Natural killer cell (primary cell): ENCODE data around the gene CYP2S1. TPM values are rescaled to one million over a fixed set of nuclear protein-coding genes. Genes with fewer than 3 reads are reported as not detected.

Source experiments
- ATAC-seq, 3 donors: fragments of 150-1000 bp in 2 of 3; fragments of 200-7000 bp in 1 of 3; cut with Tn5 transposase; 1 replicate in 1 of 3; 2 replicates in 2 of 3; pipeline ENCODE4 v1.10.0; 2021; ENCODE audit warnings: mild to moderate bottlenecking in 2 of 3, moderate library complexity in 2 of 3
- DNase-seq, 2 donors: peaks; one replicate each; pipeline versions ENCODE4 v3.0.0 to v3.0.0-alpha.2; 2013 to 2021; ENCODE audit warnings: mixed read lengths in 1 of 2
- H3K27ac ChIP-seq: one replicate; pipeline ENCODE4 v1.5.1; 2013; ENCODE audit warnings: mild to moderate bottlenecking, low read length
- H3K27me3 ChIP-seq: one replicate; pipeline ENCODE4 v1.6.1; 2013; ENCODE audit warnings: low read length; ENCODE audit not compliant: control insufficient read depth, insufficient read depth
- H3K36me3 ChIP-seq: one replicate; pipeline ENCODE4 v1.6.1; 2013; ENCODE audit warnings: low read length; ENCODE audit not compliant: control insufficient read depth, insufficient read depth
- H3K4me1 ChIP-seq: one replicate; pipeline ENCODE4 v1.6.1; 2013; ENCODE audit warnings: low read length; ENCODE audit not compliant: control insufficient read depth, insufficient read depth
- H3K4me3 ChIP-seq: one replicate; pipeline ENCODE4 v1.5.1; 2013; ENCODE audit warnings: low read length
- H3K9me3 ChIP-seq: one replicate; pipeline ENCODE4 v1.6.1; 2013; ENCODE audit warnings: low read length; ENCODE audit not compliant: control insufficient read depth, insufficient read depth
- H3K27ac Mint-ChIP-seq, 2 donors: one replicate each; pipeline ENCODE4 v1.8.0; 2022; ENCODE audit warnings: mild to moderate bottlenecking in 2 of 2, mixed read lengths in 2 of 2, moderate library complexity in 1 of 2
- H3K27me3 Mint-ChIP-seq, 2 donors: one replicate each; pipeline ENCODE4 v1.8.0; 2022; ENCODE audit warnings: low read depth in 2 of 2, mixed read lengths in 2 of 2
- H3K36me3 Mint-ChIP-seq: one replicate; pipeline ENCODE4 v1.8.0; 2022; ENCODE audit warnings: mixed read lengths
- H3K4me1 Mint-ChIP-seq, 2 donors: one replicate each; pipeline ENCODE4 v1.8.0; 2022; ENCODE audit warnings: mixed read lengths in 2 of 2
- H3K4me3 Mint-ChIP-seq: one replicate; pipeline ENCODE4 v1.8.0; 2022; ENCODE audit warnings: mild to moderate bottlenecking, moderate library complexity, mixed read lengths
- H3K9me3 Mint-ChIP-seq, 2 donors: one replicate each; pipeline ENCODE4 v1.8.0; 2022; ENCODE audit warnings: mixed read lengths in 2 of 2
- WGBS: methylation state at CpG from one replicate; pipeline ENCODE4 v1.1.7; 2013; ENCODE audit warnings: missing lambda C conversion rate; ENCODE audit not compliant: insufficient coverage; 5-methylcytosine and 5-hydroxymethylcytosine counted together
- intact Hi-C: fragments of 100-400 bp; cut with micrococcal nuclease; formaldehyde crosslinking; loops from one replicate; pipeline ENCODE4 v1.14.2; 2022
- total RNA-seq, 4 donors: library from RNA; stranded (reverse); fragments of 120-200 nt in 1 of 4; gene quantifications; one replicate each; pipeline versions ENCODE4 v1.2.3 to v1.2.4, GENCODE V29; 2013 to 2022
- TF ChIP-seq, protein P1 (sequence below): fragments of 200-600 bp; IDR thresholded peaks from one replicate; pipeline ENCODE4 v1.8.0; 2022; ENCODE audit warnings: antibody characterized with exemption

Gene CYP2S1
- total RNA-seq, 3 donors from 2014 or later (not counting 1 experiment from before 2014, with no cell fraction given), result 0.78 to 1.6 (median 0.84) TPM

- intact Hi-C loops, result no loop called here
- TF ChIP-seq, protein P1, sequence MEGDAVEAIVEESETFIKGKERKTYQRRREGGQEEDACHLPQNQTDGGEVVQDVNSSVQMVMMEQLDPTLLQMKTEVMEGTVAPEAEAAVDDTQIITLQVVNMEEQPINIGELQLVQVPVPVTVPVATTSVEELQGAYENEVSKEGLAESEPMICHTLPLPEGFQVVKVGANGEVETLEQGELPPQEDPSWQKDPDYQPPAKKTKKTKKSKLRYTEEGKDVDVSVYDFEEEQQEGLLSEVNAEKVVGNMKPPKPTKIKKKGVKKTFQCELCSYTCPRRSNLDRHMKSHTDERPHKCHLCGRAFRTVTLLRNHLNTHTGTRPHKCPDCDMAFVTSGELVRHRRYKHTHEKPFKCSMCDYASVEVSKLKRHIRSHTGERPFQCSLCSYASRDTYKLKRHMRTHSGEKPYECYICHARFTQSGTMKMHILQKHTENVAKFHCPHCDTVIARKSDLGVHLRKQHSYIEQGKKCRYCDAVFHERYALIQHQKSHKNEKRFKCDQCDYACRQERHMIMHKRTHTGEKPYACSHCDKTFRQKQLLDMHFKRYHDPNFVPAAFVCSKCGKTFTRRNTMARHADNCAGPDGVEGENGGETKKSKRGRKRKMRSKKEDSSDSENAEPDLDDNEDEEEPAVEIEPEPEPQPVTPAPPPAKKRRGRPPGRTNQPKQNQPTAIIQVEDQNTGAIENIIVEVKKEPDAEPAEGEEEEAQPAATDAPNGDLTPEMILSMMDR, result no peak
- peaks cover 16% of the 10 kb centered on the region for H3K27me3 ChIP-seq
- H3K9me3 ChIP-seq, result no peaks in the 10 kb centered on the region
- H3K27ac ChIP-seq, result no peak overlapping the region
- no peaks in the 10 kb centered on the region for H3K9me3 Mint-ChIP-seq
- DNase-seq (no peak), ATAC-seq (no peak)
- peaks cover 12% of the 10 kb centered on the region for H3K4me1 ChIP-seq
- H3K27ac Mint-ChIP-seq, result no peak overlapping the region
- no peaks in the 10 kb centered on the region for H3K36me3 Mint-ChIP-seq
- peaks cover 5 to 9% of the 10 kb centered on the region in 2 donors for H3K4me1 Mint-ChIP-seq
- H3K36me3 ChIP-seq, result no peaks in the 10 kb centered on the region
- H3K4me3 ChIP-seq, result no peak overlapping the region
- WGBS, result 69% methylated on average over 8 of the region's 8 CpGs
- no peak overlapping the region for H3K4me3 Mint-ChIP-seq
- peaks cover 28 to 47% of the 10 kb centered on the region in 2 donors for H3K27me3 Mint-ChIP-seq
Measured at GRCh38 chr19:41223431-41224234, 30.6 kb downstream of the CYP2S1 start.

DNA sequence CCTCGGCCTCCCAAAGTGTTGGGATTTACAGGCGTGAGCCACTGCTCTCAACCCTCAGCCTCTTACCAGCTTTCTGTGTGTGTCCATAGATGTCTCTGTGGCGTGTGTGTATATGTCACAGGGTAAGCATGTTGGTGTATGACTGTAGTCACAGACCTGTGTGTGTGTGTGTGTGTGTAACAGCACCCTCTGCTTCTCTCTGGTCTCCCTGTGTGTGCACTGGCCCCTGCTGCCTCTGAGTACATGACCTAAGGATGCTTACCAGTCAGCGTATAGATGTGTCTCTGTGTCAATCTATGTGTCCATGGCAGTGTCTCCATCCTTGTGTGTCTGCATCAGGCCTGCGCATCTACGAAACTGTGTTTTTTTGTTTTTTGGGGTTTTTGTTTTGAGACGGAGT is 31.6 kb downstream of the CYP2S1 start:
- Mint-ChIP-seq H3K9me3 (no peaks in the 10 kb centered on the region), H3K27ac (no peak overlapping the region), H3K4me3 (no peak overlapping the region), H3K4me1 (peaks cover 5 to 6% of the 10 kb centered on the region in 2 donors), H3K27me3 (peaks cover 19 to 40% of the 10 kb centered on the region in 2 donors), H3K36me3 (no peaks in the 10 kb centered on the region)
- Histone ChIP-seq H3K9me3 (no peaks in the 10 kb centered on the region), H3K27me3 (peaks cover 15% of the 10 kb centered on the region), H3K4me3 (no peak overlapping the region), H3K27ac (no peak overlapping the region), H3K36me3 (no peaks in the 10 kb centered on the region), H3K4me1 (peaks cover 12% of the 10 kb centered on the region)
- ATAC-seq (no peak), DNase-seq (no peak)
- TF ChIP-seq, protein P1, result no peak
- WGBS, result 93% methylated on average over 7 of the region's 7 CpGs
- intact Hi-C loops, result no loop called here

- H3K27me3 Mint-ChIP-seq, result peaks cover 13 to 32% of the 10 kb centered on the region in 2 donors
- no peaks in the 10 kb centered on the region for H3K36me3 Mint-ChIP-seq
- DNase-seq (peak in 1 of 2 donors; percentile 45), ATAC-seq (peak in 1 of 3 donors; percentile 49)
- Histone ChIP-seq H3K27me3 (peaks cover 15% of the 10 kb centered on the region), H3K4me3 (no peak overlapping the region), H3K27ac (no peak overlapping the region), H3K36me3 (no peaks in the 10 kb centered on the region), H3K9me3 (no peaks in the 10 kb centered on the region), H3K4me1 (peaks cover 12% of the 10 kb centered on the region)
- TF ChIP-seq, protein P1, result no peak
- peak overlapping the region in 1 of 2 donors; percentile 57 for H3K27ac Mint-ChIP-seq
- 75% methylated on average over 24 of the region's 29 CpGs for WGBS
- no peaks in the 10 kb centered on the region for H3K9me3 Mint-ChIP-seq
- intact Hi-C loops, result no loop called here
- peak overlapping the region; percentile 68 for H3K4me3 Mint-ChIP-seq
- peaks cover 5 to 6% of the 10 kb centered on the region in 2 donors for H3K4me1 Mint-ChIP-seq
Measured at GRCh38 chr19:41225238-41226052, 32.4 kb downstream of the CYP2S1 start.
